Epithelial cell of prostate (primary cell): ENCODE measurements around the gene LMAN1.

Experiments used
- DNase-seq: peaks from one replicate; pipeline ENCODE4 v3.0.0-alpha.2; 2011; ENCODE audit warnings: low read depth, low spot score
- H3K27ac ChIP-seq: fragments of 450-650 bp; 2 replicates; pipeline ENCODE4 v1.5.1; 2017; ENCODE audit warnings: mild to moderate bottlenecking

LMAN1 gene

DNA sequence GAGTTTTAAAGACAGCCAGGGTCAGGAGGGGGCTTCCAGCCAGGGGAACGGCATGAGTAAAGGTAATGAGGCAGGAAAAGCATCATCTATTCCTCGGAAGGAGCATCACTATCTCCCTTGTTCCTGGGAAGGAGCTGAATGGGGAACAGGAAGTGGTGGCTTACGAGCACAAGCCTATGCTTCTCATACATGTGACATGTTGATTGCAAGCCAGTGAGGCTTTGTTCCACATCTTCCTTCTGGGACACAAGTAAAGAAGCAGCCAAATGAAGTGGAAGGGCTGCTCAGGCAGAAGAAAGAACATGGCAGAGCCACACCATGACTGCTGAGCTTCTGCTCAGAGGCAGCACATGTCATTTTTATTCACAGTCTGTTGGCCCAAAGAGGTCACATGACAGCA is 15.1 kb upstream of the LMAN1 start:
- no peak for DNase-seq
- no peak overlapping the region for H3K27ac ChIP-seq

DNA sequence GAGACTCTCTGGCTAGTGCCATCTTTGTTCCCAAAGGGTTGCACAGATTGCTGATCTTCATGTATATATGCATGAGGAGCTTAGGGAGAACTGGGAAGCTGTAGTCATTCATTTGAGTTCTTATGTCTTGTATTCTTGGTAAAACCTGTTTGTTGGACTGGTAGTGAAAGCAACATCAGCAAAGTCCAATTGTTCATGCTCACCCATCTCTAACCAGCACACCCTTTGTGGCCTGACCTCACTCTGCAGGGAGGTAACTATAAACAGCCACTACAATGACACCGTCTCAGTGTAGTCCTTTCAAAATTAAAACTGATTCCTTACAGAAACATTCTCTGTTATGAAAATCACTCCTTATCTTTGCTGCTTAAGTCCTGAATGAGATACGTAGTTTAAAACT is 13.9 kb upstream of the LMAN1 start:
- no peak overlapping the region for H3K27ac ChIP-seq

DNA sequence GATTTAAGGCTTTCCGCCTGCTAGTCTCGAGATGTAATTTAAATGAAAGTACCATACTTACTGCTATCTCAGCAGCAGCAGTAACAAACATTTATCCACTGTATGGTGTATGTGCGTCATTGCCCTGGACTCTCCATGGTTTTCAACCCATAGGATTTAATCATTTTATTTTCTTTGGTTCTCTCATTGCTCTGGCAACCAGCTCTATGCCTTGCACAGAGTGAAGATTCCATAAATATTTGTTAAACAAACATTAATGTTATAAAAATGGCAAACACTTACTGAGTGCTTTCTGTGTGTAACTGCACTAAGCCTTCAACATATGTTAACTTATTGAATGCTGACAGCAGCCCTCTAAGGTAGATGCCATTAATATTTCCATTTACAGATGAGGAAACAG is 1.3 kb upstream of the LMAN1 start:
- H3K27ac ChIP-seq, result no peak overlapping the region
- DNase-seq, result no peak

More for the DNA sequence above, 13.9 kb upstream of the LMAN1 start:
- no peak for DNase-seq

DNA sequence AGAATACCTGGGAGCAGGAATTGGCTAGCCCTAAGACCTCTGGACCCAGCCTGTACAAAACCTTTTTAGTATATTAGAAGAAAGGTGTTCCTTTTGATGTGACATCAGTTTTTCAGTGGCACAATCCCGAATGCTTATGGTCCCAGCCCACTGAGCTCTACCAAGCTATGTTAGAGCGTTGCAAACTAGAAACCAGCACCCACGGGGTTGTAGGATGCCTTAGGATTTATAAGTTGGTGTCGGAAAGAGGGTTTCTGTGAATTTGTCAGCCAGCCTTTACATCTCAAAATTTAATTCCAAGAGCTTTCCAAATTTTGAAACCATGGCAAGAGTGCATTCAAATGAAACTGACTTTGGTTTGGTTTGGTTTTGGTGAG is 499 bp upstream of the LMAN1 start:
- no peak for DNase-seq
- no peak overlapping the region for H3K27ac ChIP-seq

DNA sequence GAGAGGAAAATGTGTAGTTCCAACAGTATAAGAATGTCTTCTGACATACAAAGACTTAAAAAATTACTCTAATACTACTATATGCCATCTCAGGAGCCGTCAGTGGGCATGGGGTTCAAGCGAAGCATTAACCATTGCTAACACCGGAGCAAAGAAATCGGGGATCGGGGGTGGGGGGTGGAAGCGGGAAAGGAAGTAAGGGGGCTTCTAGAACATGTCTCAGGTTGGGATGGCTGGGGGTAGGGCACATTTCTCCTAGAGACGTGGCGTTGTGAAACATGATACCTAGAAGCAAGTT is 702 bp downstream of the LMAN1 start:
- H3K27ac ChIP-seq, result peak overlapping the region; percentile 65
- no peak for DNase-seq

DNA sequence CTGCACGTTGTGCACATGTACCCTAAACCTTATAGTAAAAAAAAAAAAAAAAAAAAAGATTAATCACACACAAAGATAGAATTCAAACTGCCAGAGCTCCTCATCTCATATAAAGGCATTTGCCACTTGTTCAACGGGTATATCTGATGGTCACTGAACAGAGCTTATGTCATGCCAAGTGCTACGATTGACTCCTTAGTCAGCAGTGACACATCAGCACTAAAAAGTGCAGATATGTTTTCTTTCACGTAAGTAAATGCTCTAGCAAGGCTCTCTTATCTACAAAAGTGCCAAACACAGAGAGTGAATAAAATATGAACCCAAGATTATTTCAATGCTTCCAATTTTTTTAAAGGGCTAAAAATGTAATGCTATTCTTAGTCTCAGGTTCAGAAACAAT is 1.1 kb downstream of the LMAN1 start:
- DNase-seq, result peak; percentile 63
- H3K27ac ChIP-seq, result peak overlapping the region; percentile 65

DNA sequence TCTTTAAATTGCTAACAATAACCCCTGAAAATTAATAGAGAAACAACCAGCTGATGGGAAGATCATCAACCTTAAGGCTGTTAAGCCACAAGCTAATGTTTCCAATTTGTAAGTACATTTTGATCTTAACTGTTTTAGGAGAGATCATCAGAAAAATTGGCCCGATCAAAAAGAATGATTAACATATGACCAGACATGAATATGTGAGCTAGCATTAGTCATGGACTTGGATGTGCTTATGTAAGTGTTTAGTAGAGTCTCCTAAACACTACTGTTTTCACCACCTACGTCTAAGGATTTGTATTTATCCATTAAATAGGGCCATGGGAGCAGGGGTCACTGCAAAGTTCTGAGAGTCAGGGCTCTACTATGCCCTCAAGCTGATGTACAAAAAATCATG is 4.3 kb downstream of the LMAN1 start:
- no peak overlapping the region for H3K27ac ChIP-seq
- no peak for DNase-seq

DNA sequence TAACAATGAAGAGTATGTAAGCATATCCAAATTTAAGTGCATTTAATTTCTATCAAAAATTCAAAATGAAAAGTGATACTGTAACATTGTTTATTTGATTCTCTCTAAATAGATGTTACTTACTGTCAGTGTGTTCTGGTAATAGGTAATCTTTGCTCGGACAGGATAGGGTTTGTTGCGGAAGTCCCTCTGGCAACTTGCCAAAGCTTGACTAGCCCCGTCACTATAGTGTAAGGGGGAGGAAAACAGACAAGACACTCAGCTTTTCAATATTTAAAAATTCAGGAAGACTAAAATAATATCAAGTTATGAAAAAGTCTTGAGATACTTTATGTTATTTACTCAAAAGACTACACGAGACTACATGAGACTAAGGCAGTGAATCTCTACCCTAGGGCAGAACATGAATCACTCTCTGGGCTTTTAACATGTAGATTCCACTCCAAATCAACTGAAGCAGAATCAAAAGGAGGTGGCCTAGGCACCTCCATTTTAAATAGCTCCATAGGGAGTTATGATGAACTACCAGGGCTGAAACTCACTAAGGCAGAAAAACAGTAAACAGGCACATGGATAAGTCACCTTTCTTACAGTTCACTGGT is 5.9 kb downstream of the LMAN1 start:
- no peak for DNase-seq
- H3K27ac ChIP-seq, result no peak overlapping the region

DNA sequence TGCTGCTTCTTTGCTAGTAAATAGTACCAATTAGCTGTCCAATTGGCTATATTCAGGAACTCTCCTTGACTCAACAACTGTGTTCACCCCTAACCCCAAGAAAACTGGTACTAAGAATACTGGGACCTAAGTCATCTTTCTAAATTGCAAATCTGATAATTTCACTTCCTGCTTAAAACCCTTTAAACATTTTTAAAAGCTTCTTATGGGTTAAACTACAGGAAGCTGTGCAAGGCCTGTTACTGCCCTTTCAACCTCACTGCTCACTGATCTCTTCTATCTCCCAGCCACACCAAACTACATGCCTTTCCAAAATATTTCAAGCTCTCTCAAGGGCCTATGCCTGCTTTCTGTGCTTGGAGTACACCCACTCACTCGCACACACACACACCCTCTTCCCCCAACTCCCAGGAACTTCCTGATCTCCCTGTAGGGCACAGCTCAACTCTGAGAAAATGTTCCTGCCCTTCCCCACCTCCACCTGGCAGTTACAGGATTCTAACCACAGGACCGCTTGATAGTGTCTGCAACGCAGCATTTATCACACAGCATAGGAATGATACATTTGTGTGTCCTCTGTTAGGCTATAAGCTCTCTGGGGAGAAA is 6.7 kb downstream of the LMAN1 start:
- DNase-seq, result no peak
- no peak overlapping the region for H3K27ac ChIP-seq

DNA sequence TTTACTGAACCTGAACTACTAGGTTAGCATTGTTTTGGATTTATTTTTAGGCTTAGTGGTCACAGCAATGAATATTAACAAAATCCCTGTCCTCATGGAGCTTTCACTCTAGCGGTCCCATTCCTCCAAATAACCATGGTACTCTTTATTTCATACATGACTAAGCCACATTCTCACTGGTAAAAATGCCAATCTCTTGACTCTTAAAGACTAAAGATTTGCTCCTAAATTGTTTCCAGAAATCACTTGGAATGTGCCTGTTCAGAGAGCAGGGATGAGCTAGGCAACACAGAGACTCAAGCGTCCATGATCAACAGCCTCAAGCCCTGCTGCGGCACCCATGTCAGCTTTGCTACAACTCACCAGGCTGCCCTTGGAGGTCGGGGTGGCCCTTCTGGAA is 13.5 kb downstream of the LMAN1 start:
- H3K27ac ChIP-seq, result no peak overlapping the region
- DNase-seq, result no peak

DNA sequence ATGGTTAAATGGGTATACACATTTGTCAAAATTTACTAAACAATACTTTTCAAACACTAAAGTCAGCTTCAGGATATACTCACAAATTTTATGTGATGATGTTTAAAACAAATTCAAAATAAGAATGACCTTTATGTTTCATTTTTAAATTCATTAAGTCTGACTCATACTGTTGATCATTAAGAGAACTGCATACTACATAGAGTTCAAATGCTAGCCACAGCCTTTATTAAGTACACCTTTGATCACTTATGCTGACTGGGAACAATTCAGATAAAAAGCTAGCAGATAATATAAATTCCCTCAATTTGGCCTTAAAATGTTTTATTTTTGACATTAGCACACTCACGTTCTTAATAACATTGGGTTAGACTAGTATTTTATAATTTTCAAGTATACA is 14.1 kb downstream of the LMAN1 start:
- H3K27ac ChIP-seq, result no peak overlapping the region
- DNase-seq, result no peak

DNA sequence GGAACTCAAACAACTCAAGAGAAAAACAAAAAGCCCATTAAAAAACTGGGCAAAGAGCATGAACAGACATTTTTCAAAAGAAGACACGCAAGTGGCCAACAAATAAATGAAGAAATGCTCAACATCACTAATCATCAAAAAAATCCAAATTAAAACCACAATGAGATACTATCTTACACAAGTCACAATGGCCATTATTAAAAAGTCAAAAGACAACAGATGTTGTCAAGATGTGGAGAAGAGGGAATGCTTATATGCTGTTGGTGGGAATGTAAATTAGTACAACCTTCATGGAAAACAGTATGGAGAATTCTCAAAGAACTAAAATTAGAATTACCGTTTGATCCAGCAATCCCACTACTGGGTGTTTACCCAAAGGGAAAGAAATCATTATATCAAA is 15.1 kb downstream of the LMAN1 start:
- DNase-seq, result no peak
- H3K27ac ChIP-seq, result no peak overlapping the region

DNA sequence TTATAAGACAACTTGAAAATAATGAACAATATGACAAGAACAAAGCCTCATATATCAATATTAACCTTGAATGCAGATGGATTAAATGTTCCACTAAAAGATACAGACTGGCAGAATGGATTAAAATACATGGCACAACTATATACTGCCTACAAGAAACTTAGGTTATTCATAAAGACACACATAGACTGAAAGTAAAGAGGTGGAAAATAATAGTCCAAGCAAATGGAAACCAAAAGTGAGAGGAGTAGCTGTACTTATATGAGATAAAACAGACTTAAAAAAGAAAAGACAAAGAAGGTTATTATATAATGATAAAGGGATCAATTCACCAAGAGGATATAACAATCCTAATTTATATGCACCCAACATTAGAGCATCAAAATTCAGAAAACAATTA is 18.2 kb downstream of the LMAN1 start:
- DNase-seq, result no peak
- H3K27ac ChIP-seq, result no peak overlapping the region

DNA sequence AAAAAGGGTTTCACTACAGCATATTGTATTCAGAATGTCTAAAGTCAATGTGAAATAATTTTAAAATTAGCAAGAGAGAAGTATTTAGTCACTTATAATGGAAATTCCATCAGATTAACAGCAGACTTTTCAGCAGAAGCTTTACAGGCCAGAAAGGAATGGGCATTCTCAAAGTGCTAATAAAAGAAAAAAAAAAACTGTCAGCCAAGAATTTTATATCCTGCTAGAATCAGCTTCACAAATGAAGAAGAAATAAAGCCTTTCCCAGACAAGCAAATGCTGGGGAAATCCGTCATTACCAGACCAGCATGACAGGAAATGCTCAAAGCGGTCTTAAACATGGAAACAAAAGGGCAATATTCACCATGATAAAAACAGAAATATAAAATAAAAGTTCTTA is 18.8 kb downstream of the LMAN1 start:
- no peak for DNase-seq
- no peak overlapping the region for H3K27ac ChIP-seq

DNA sequence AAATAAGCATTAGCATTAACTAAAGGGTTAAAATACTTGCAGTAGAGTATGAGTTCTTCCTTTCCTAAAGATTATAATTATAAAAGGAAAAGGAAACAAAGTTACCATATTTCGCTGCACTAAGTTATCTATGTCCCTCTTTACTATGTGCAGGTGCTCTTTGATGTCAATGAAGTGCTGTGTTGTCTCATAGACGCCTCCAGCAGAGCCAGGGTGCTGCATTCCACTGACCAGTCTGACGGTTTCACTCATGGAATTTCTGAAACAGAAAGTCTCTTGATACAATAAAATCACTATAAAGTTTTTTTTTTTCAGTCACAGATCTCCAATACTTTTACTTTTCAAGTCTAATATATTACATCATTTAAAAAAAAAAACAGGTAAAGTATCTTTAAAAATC is 26.1 kb downstream of the LMAN1 start:
- H3K27ac ChIP-seq, result no peak overlapping the region

DNA sequence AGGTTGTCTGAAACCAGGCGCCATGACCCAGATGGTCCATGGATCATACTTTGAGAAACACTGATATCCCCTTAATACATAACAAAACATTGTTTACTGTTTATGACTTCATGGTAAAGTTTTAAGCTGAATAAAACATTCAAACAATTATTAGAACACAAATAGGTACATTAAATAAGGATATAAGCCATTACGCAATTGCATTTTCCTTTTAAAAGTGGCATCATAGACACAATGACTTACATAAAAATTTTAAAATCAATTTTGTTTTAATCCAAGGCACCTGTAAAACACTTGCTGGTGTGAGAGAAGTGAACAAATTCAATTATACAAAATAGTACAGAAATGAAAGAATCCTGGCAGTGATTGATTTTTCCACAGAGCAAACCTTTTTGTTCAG is 30.4 kb downstream of the LMAN1 start:
- no peak overlapping the region for H3K27ac ChIP-seq
- no peak for DNase-seq

More for the DNA sequence above, 26.1 kb downstream of the LMAN1 start:
- DNase-seq, result no peak

DNA sequence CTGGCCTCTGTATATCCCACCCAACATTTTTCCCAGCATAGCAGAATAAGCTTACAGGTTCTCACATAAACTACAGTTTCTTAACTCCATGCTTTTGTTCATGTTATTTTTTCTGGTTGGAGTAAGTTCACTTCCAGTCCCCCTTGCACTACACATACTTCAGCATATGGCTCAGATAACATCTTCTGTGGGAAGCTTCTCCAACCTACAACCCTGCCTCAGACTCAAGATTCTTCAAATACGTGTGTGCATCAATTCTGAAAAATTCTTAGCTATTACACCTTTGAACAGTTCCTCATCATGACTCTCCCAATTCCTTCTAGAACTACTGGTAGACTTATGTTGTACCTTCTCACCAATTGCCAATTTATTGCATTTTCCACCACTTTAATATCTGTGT is 33.1 kb downstream of the LMAN1 start:
- H3K27ac ChIP-seq, result no peak overlapping the region
- no peak for DNase-seq

DNA sequence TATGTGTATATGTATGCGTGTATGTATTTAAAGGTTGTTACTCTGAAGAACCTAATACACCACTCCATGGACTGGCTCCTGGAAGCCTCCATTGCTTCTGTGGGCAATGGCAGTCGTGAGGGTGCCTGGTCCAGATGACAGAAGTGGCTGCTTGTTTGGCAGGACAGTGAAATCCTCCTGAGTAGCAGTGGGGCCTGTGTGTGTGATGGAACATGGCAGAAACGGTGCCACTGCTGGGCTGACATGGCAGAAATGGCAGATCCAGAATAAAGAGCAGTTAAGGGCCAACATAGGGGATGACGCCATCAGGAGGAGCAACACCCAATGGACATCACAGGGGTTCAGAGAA is 34.5 kb downstream of the LMAN1 start:
- no peak for DNase-seq
- H3K27ac ChIP-seq, result no peak overlapping the region

DNA sequence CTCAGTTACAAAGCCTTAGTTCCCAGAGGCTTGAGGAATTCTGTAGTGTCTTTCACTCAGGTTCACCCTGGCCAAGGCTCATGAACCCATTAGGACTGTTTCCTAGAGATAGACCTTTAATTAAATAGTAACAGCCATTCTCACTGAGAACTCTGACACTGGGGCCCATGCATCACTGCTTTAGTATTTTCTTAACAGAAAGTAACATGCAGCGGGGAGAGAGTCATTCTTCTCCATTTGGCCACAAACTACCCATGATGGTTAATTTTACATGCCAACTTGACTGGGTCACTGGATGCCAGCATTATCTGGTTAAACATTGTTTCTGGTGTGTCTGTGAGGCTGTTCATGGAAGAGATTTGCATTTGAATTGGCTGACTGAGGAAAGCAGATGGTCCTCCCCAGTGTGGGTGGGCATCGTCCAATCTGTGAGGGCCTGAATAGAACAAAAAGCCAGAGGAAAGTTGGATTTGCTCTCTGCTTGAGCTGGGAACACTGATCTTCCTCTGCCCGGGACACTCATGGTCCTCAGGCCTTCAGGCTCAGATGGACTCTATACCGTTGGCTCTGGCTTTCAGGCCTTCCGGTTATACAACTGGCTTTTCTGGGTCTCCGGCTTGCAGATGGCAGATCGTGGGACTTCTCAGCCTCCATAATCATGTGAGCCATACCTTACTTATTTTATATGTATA is 35.0 kb downstream of the LMAN1 start:
- no peak overlapping the region for H3K27ac ChIP-seq
- no peak for DNase-seq

DNA sequence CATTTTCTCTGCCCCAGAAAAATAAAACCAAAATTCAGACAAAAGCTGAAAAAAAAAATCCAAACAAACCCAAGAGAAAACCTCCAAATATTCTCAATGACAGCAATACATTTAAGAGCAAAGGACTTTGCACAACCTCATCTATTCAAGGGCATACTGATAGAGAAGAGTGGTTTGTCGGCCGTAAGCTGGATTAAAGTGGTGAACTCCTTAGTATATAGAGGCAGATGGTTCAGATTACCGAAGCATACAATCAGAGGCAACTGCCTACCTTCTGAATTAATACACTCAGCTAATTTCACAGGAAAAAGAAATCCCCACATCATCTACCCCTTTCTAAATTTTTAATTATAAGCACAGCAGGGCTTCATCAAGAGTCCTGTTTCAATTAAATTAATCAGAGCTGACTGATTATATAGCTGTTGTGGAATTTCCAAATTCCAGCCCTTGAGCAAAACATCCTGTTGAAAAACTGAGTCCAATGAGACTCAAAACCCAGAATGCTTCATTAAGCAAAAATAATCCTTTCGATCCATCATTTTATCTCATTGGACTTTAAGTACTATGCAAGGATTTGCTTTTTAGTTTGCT is 40.5 kb downstream of the LMAN1 start, which contains the start of gene CPLX4:
CPLX4 (minus strand) TSS at position 190 of the 591 bp plus-strand sequence; CDS start at position 3, 187 bp downstream.
- no peak within 1 kb of the TSS for H3K27ac ChIP-seq
- DNase-seq, result no peak

DNA sequence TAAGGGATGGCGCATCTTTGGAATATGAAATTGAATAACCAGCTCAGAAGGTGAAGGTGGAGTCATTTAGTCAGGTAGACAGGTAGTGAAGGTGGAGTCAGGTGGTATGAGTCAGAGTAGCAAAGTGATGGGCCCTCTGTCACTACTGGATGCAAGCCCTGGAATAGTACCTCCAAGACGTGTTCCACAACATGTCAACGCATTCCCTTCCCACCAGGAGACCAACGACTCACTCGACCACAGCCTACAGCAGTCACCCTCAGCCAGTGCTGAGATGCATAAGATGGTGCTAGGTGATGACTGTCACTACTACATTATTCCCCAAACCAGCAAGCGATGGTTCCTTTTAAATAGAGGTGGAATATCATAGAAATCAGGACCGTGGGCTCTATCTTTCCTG is 47.4 kb downstream of the LMAN1 start:
- H3K27ac ChIP-seq, result no peak overlapping the region
- peak; percentile 37 for DNase-seq

DNA sequence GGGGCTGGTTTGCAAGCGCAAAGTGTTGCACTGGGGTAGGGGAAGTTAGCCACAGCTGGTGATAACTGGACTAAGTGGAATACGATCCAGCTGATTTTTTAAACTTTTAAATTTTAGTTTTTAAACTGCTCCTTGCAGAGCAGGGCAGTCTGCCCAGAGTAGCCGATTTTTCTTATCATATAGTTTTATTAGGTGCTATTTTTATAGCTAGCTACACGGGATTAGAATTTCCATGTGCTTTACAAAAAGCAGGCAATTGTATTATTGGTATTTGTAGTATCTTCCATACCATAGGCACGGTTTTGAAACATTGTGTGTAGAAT is 50.2 kb downstream of the LMAN1 start:
- no peak overlapping the region for H3K27ac ChIP-seq
- DNase-seq, result no peak
